ENCODE measurements around the gene MKLN1. TPM values are rescaled to one million over a fixed set of nuclear protein-coding genes. Genes with fewer than 3 reads are reported as not detected.

MKLN1 gene
- total and polyA plus RNA-seq, 2 of the 13 experiments (the other 11 are each of a cell fraction or from before 2014, with no cell fraction given) = 33.6 to 43.5 TPM

- intact Hi-C loops (cut with micrococcal nuclease; ENCODE audit: unreplicated experiment) (no loop called here), in situ Hi-C loops (cut with HindIII; ENCODE audit: extremely low pct_ligation_motif_present, low pct_unique_long_range_greater_than_20kb) (no loop called here)
- H3K79me2 ChIP-seq (ENCODE audit: insufficient read depth, low read length) = peaks cover 6% of the 10 kb centered on the region
- H3K4me1 ChIP-seq (ENCODE audit: insufficient read depth, low read length) = no peaks in the 10 kb centered on the region
- no peak overlapping the region for H3K4me2 ChIP-seq (ENCODE audit: low read depth, low read length)
- no peak overlapping the region for H3K4me3 ChIP-seq (replicated peaks in 1 of 3; ENCODE audit: insufficient read depth in 1 of 3, low read depth in 2 of 3, low read length in 3 of 3)
- 98% methylated on average over 3 of the region's 3 CpGs for WGBS (ENCODE audit: low lambda C conversion rate)
- POLR2A ChIA-PET = no interaction called here
- H3K27ac ChIP-seq (ENCODE audit: extremely low read length, insufficient read depth, low read length) = no peak overlapping the region
- CTCF ChIA-PET (ENCODE audit: low intra/inter-chr PET ratio, low total read pairs) = no interaction called here
- BruUV-seq (replicated peaks) = no TSS peak
- DNase-seq (ENCODE audit: low spot score) (no peak), ATAC-seq (no peak), FAIRE-seq (no peak)
- no peaks in the 10 kb centered on the region for H3K27me3 ChIP-seq (ENCODE audit: control insufficient read depth in 1 of 2, insufficient read depth in 2 of 2, low read length in 2 of 2)
- no peak for TF ChIP-seq RORA (CRISPR knock-in tag; IDR thresholded peaks at IDR 0.05)
- no peak for TF ChIP-seq ATM (IDR thresholded peaks at IDR 0.05; ENCODE audit: borderline replicate concordance)
- no peak for TF ChIP-seq ZNF343 (CRISPR knock-in tag; IDR thresholded peaks at IDR 0.05)
- TF ChIP-seq SRY (CRISPR knock-in tag; IDR thresholded peaks at IDR 0.05) = no peak
- no peak for TF ChIP-seq HDAC2 (CRISPR knock-in tag; IDR thresholded peaks at IDR 0.05)
- no peak for TF ChIP-seq GATA4 (IDR thresholded peaks at IDR 0.05; ENCODE audit: borderline replicate concordance, low read depth)
- no peak for TF ChIP-seq ZNF703 (CRISPR knock-in tag; IDR thresholded peaks at IDR 0.05; ENCODE audit: borderline replicate concordance)
- TF ChIP-seq ZBTB10 (CRISPR knock-in tag; IDR thresholded peaks at IDR 0.05; ENCODE audit: borderline replicate concordance) = no peak
- no peak for TF ChIP-seq ZFP41 (CRISPR knock-in tag; IDR thresholded peaks at IDR 0.05; ENCODE audit: borderline replicate concordance)
- TF ChIP-seq TBL1XR1 (IDR thresholded peaks at IDR 0.05; ENCODE audit: borderline replicate concordance, low read length, partially characterized antibody) = no peak
- TF ChIP-seq, protein P1, sequence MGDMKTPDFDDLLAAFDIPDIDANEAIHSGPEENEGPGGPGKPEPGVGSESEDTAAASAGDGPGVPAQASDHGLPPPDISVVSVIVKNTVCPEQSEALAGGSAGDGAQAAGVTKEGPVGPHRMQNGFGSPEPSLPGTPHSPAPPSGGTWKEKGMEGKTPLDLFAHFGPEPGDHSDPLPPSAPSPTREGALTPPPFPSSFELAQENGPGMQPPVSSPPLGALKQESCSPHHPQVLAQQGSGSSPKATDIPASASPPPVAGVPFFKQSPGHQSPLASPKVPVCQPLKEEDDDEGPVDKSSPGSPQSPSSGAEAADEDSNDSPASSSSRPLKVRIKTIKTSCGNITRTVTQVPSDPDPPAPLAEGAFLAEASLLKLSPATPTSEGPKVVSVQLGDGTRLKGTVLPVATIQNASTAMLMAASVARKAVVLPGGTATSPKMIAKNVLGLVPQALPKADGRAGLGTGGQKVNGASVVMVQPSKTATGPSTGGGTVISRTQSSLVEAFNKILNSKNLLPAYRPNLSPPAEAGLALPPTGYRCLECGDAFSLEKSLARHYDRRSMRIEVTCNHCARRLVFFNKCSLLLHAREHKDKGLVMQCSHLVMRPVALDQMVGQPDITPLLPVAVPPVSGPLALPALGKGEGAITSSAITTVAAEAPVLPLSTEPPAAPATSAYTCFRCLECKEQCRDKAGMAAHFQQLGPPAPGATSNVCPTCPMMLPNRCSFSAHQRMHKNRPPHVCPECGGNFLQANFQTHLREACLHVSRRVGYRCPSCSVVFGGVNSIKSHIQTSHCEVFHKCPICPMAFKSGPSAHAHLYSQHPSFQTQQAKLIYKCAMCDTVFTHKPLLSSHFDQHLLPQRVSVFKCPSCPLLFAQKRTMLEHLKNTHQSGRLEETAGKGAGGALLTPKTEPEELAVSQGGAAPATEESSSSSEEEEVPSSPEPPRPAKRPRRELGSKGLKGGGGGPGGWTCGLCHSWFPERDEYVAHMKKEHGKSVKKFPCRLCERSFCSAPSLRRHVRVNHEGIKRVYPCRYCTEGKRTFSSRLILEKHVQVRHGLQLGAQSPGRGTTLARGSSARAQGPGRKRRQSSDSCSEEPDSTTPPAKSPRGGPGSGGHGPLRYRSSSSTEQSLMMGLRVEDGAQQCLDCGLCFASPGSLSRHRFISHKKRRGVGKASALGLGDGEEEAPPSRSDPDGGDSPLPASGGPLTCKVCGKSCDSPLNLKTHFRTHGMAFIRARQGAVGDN (CRISPR knock-in tag; IDR thresholded peaks at IDR 0.05) = no peak
- no peak overlapping the region for H2AFZ ChIP-seq (ENCODE audit: low read length)
- H4K20me1 ChIP-seq (ENCODE audit: insufficient read depth, low read length) = 0 out of 2 replicates have a peak, but pooled peaks cover 3% of the 10 kb centered on the region
- H3K36me3 ChIP-seq (replicated peaks in 1 of 2; ENCODE audit: control insufficient read depth in 1 of 2, insufficient read depth in 2 of 2, low read length in 2 of 2) = peaks cover 6 to 16% of the 10 kb centered on the region in 2 experiments; a peak in 4 of 5 replicates
- H3K9ac ChIP-seq (ENCODE audit: insufficient read depth, low read depth, low read length) = no peak overlapping the region
- H3K9me3 ChIP-seq (ENCODE audit: low read length) = no peaks in the 10 kb centered on the region
Measured at GRCh38 chr7:131412031-131412430, 84.4 kb downstream of the MKLN1 start.

All from HepG2 (cell line).